C1 segment of cervical spinal cord (tissue), 14 donors: ENCODE results near the gene RAP1A.
"Not testable (repeated sequence)": the region's sequence is repeated elsewhere in the genome, so short reads cannot be mapped to it uniquely, and the experiment has no call there.

Experiments
- DNase-seq, 14 donors: peaks; one replicate each; lab custom pipeline; 2025; lab: John Stamatoyannopoulos, UW

RAP1A gene

DNA sequence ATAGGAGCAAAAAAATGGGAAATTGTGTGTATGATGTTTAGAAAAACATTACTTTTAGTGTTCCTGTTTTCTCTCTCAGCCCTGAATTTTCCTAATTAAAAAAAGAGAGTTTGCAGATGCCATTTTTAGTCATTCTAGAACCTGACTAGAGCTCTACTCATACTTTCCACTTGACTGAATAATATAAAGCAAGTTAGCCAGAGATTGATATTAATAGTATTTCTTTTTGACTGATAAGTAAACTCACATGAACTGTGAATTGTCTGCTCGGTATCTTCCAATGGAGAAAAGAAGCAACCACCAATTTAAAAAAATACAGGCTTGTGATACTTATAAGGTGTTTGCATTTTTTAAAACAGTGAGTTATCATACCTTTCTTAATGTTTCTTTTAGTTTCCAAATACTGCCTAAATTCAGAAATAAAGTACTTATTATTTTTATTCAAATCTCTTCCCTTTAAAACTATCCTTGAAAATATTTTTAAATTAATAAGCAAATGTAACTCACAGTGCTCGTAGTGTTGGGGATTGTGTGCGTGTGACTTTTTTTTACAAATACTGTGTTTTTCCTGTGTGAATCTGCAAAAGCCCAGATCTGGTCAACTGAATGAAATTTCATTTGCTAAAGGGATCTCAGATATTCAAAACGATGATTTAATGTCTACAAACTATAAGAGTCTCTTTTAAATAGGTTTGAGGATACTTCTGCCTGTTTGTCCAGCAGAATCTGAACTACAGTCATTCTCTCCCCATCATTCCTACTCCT, 9.8 kb downstream of the RAP1A start:
- no peak for DNase-seq

GRCh38 chr1:111630567-111630966, 11.0 kb downstream of the RAP1A start:
- no peak for DNase-seq

GRCh38 chr1:111631502-111631901, 11.9 kb downstream of the RAP1A start:
- no peak for DNase-seq

DNA sequence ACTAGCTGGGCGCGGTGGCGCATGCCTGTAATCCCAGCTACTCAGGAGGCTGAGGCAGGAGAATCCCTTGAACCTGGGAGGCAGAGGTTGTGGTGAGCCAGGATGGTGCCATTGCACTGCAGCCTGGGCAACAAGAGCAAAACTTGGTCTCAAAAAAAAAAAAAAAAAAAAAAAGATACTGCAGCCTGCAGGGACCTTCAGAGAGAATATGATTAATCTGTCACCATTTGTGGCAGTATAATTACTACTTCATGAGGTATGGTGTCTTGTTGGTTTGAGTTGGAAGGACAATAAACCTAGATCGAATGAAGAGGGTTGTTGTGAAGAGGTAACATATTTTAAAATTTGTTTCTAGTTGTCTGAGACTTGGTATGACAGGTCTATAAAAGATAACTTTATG, 13.2 kb downstream of the RAP1A start:
- not testable (repeated sequence) for DNase-seq

DNA sequence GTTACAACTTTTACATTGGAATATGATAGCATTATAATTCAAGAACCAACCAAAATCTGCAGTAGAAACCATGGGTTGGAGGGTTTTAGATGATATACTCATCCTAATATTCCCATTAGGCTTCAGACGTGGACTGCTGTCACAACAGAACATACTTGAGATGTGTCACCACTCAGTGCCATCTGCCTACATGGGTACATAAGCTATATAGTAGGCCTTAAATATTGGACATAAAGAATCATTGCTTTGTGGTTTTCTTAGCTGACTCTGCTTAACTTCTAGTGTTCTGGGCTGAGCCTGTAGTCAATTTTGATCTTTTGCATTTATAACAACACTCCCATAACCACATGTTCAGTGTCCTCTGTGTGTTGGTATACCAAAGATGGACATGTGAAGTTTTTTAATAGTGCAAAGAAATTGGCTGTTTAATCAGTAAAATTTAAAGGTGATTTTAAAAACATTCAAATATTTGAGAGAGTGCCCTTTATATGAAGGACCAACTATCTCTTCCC, 14.2 kb downstream of the RAP1A start:
- DNase-seq, result no peak

GRCh38 chr1:111635324-111636009, 15.9 kb downstream of the RAP1A start:
- DNase-seq, result no peak

- DNase-seq, result no peak
Observed at GRCh38 chr1:111638320-111638719, 18.7 kb downstream of the RAP1A start.

- DNase-seq, result no peak
Observed at GRCh38 chr1:111639602-111640198, 20.1 kb downstream of the RAP1A start.

- DNase-seq, result no peak
Observed at GRCh38 chr1:111643097-111643496, 23.5 kb downstream of the RAP1A start.

- no peak for DNase-seq
Observed at GRCh38 chr1:111643696-111644095, 24.1 kb downstream of the RAP1A start.

GRCh38 chr1:111644506-111644905, 24.9 kb downstream of the RAP1A start:
- no peak for DNase-seq

GRCh38 chr1:111647736-111648135, 28.1 kb downstream of the RAP1A start:
- no peak for DNase-seq

DNA sequence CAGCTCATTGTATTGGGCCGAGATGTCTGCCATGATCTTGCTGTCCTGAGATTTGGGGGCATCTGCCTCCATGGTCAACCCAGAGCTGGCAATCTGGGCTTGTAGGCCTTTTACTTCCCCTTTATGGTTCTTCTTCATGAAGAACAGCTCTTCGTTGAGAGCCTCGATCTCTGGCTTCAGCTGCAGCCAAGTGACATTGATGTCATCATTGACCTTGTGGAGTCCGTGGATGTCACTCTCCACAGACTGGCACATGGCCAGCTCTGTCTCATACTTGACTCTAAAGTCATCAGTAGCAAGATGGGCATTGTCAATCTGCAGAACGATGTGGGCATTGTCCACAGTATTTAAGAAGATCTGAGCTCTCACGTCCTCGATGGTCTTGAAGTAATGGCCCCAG, 29.2 kb downstream of the RAP1A start:
- DNase-seq, result no peak

GRCh38 chr1:111649227-111649626, 29.6 kb downstream of the RAP1A start:
- DNase-seq, result no peak

DNA sequence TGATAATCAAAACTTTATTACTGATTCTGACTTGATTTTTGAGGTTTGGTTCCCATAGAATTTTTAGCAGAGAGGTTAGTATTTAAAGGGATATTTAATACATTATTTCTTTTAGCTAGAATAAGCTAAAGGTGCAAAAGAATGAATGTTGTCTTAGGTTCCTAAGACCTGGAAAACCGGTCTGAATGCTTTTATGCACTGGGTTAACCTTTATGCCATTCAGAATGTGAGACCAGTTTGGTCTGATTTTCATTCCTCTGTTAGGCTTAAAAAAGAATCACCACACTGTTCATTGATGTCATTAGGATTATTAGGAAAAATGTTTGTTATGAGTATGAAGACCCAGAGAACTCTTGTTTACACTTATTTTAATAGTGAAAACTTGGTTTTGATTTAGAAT, 30.1 kb downstream of the RAP1A start:
- DNase-seq, result no peak

DNA sequence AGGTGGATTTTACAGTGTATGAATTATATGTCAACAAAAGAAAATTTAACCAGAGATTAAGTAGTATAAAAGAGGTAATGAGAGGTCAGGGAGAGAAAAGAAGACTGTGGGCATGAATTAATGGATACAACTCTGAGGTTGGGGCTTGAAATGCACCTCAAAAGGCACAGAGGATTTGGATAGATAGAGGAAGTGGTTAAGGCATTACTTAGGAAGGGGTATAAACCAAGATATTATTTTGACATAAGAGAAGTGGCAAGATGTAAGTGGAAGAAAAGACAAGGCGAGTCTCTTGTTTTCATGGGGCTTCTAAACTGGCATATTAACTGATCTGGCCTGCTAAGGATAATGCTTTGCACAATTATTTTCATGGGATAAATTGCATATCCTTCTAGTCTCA, 34.1 kb downstream of the RAP1A start:
- no peak for DNase-seq

DNA sequence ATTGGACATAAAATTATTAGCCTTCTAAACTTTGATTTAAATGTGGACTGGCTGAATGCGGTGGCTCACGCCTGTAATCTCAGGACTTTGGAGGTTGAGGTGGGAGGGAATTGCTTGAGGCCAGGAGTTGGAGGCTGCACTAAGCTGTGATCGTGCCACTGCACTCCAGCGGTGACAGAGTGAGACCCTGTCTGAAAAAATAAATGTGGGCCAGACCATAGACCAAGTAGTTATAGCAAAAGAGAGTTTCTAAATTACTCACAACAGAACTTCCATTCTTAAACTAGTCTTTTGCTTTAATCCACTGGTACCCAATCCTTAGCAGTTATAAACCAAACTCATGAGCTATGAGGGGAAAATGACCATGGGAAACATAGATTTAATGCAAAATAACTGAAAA, 35.2 kb downstream of the RAP1A start:
- no peak for DNase-seq

- peak in 3 of 14 donors; percentile 7 to 59 (median 12) for DNase-seq
Observed at GRCh38 chr1:111656086-111657017, 36.8 kb downstream of the RAP1A start.

- no peak for DNase-seq
Observed at GRCh38 chr1:111658622-111659021, 39.0 kb downstream of the RAP1A start.

GRCh38 chr1:111660204-111661150, 40.9 kb downstream of the RAP1A start:
- DNase-seq, result peak in 1 of 14 donors; percentile 26
